Activated T-cell treated with anti-CD3 and anti-CD28 coated beads, Interleukin-2, amount 50 U/mL, for 4 hours (primary cell): Measurements from ENCODE around the gene PDGFD. TPM values are rescaled to one million over a fixed set of nuclear protein-coding genes. Genes with fewer than 3 reads are reported as not detected.

Experiments used
- ATAC-seq, 2 donors: fragments of 200-7000 bp; cut with Tn5 transposase; one replicate each; pipeline ENCODE4 v1.10.0; 2021
- DNase-seq: peaks from one replicate; pipeline ENCODE4 v3.0.0-alpha.2; 2020
- H3K27me3 Mint-ChIP-seq: one replicate; pipeline ENCODE4 v1.8.0; 2021; ENCODE audit warnings: low read depth, mixed read lengths
- H3K36me3 Mint-ChIP-seq: one replicate; pipeline ENCODE4 v1.8.0; 2022; ENCODE audit warnings: mixed read lengths; ENCODE audit not compliant: insufficient read depth
- H3K4me1 Mint-ChIP-seq: one replicate; pipeline ENCODE4 v1.8.0; 2021; ENCODE audit warnings: low read depth, mixed read lengths
- H3K4me3 Mint-ChIP-seq: one replicate; pipeline ENCODE4 v1.8.0; 2021; ENCODE audit warnings: mild to moderate bottlenecking, moderate library complexity, mixed read lengths
- H3K9me3 Mint-ChIP-seq: one replicate; pipeline ENCODE4 v1.8.0; 2021; ENCODE audit warnings: mixed read lengths
- total RNA-seq, 3 donors: library from RNA; stranded (reverse); gene quantifications; one replicate each; pipeline ENCODE4 v1.2.1, GENCODE V29; 2021

The PDGFD gene
- total RNA-seq, 3 donors from 2014 or later: 0.05 to 0.16 (median 0.10) TPM

GRCh38 chr11:103870821-103871309, 293.1 kb downstream of the PDGFD start:
- Mint-ChIP-seq H3K27me3 (no peaks in the 10 kb centered on the region), H3K4me1 (no peaks in the 10 kb centered on the region), H3K36me3 (no peaks in the 10 kb centered on the region), H3K4me3 (no peak overlapping the region), H3K9me3 (no peaks in the 10 kb centered on the region)
- DNase-seq (no peak), ATAC-seq (no peak)

- Mint-ChIP-seq H3K9me3 (no peaks in the 10 kb centered on the region), H3K36me3 (no peaks in the 10 kb centered on the region), H3K4me3 (no peak overlapping the region), H3K27me3 (no peaks in the 10 kb centered on the region), H3K4me1 (no peaks in the 10 kb centered on the region)
- ATAC-seq (no peak), DNase-seq (no peak)
Observed at GRCh38 chr11:103867481-103867880, 296.5 kb downstream of the PDGFD start.

GRCh38 chr11:103863497-103863896, 300.4 kb downstream of the PDGFD start:
- Mint-ChIP-seq H3K36me3 (no peaks in the 10 kb centered on the region), H3K4me1 (no peaks in the 10 kb centered on the region), H3K9me3 (no peaks in the 10 kb centered on the region), H3K4me3 (no peak overlapping the region), H3K27me3 (peaks cover 2% of the 10 kb centered on the region)
- DNase-seq: no peak
- no peak for ATAC-seq

- DNase-seq: no peak
Observed at GRCh38 chr11:103862802-103863174, 301.2 kb downstream of the PDGFD start.

GRCh38 chr11:103862094-103862801, 301.7 kb downstream of the PDGFD start:
- Mint-ChIP-seq H3K27me3 (peaks cover 2% of the 10 kb centered on the region), H3K4me1 (no peaks in the 10 kb centered on the region), H3K9me3 (no peaks in the 10 kb centered on the region), H3K4me3 (no peak overlapping the region), H3K36me3 (no peaks in the 10 kb centered on the region)
- ATAC-seq (no peak), DNase-seq (no peak)

More at GRCh38 chr11:103862802-103863174, 301.2 kb downstream of the PDGFD start:
- Mint-ChIP-seq H3K36me3 (no peaks in the 10 kb centered on the region), H3K9me3 (no peaks in the 10 kb centered on the region), H3K4me3 (no peak overlapping the region), H3K4me1 (no peaks in the 10 kb centered on the region), H3K27me3 (peaks cover 2% of the 10 kb centered on the region)
- no peak for ATAC-seq

Other genes with a start within 250 kb of the PDGFD start
- not detected for gene DDI1, start 127.5 kb downstream of the PDGFD start, total RNA-seq